Liver (tissue), 9 donors: ENCODE results near the gene DPYSL4. TPM values are rescaled to one million over a fixed set of nuclear protein-coding genes. Genes with fewer than 3 reads are reported as not detected.

Experiments used
- DNase-seq: peaks from one replicate; pipeline ENCODE4 v3.0.0-alpha.2; 2017; ENCODE audit warnings: low spot score
- H3K27ac ChIP-seq, 2 donors: one replicate each; pipeline ENCODE4 v1.7.0; 2013; ENCODE audit warnings: inconsistent platforms in 2 of 2, low read length in 2 of 2, control low read depth in 1 of 2, low read depth in 1 of 2, mild to moderate bottlenecking in 1 of 2
- H3K27me3 ChIP-seq, 4 donors: one replicate each; pipeline versions ENCODE4 v1.6.1 to v1.7.0; 2013; ENCODE audit warnings: low read length in 3 of 4, inconsistent platforms in 1 of 4, mild to moderate bottlenecking in 1 of 4, moderate library complexity in 1 of 4; ENCODE audit not compliant: control insufficient read depth in 4 of 4, insufficient read depth in 4 of 4
- H3K36me3 ChIP-seq, 4 donors: one replicate each; pipeline versions ENCODE4 v1.6.1 to v1.7.0; 2013; ENCODE audit warnings: low read length in 3 of 4, mild to moderate bottlenecking in 3 of 4, low read depth in 1 of 4, moderate library complexity in 1 of 4; ENCODE audit not compliant: control insufficient read depth in 4 of 4, insufficient read depth in 3 of 4
- H3K4me1 ChIP-seq, 4 donors: one replicate each; pipeline versions ENCODE4 v1.6.1 to v1.7.0; 2013; ENCODE audit warnings: low read length in 3 of 4, mild to moderate bottlenecking in 3 of 4, moderate library complexity in 1 of 4; ENCODE audit not compliant: control insufficient read depth in 4 of 4, insufficient read depth in 4 of 4
- H3K4me3 ChIP-seq, 3 donors: one replicate each; pipeline versions ENCODE4 v1.6.1 to v1.7.0; 2013; ENCODE audit warnings: low read length in 3 of 3, control low read depth in 1 of 3, low read depth in 1 of 3, mild to moderate bottlenecking in 1 of 3
- H3K9ac ChIP-seq, 2 donors: one replicate each; pipeline ENCODE4 v1.7.0; 2013; ENCODE audit warnings: low read length in 2 of 2, mild to moderate bottlenecking in 2 of 2, moderate library complexity in 2 of 2, control low read depth in 1 of 2, low read depth in 1 of 2
- H3K9me3 ChIP-seq, 4 donors: one replicate each; pipeline versions ENCODE4 v1.6.1 to v1.7.0; 2013; ENCODE audit warnings: low read length in 3 of 4; ENCODE audit not compliant: control insufficient read depth in 4 of 4
- FOXA2 ChIP-seq: IDR thresholded peaks from 2 replicates; pipeline ENCODE4 v1.6.1; 2016; ENCODE audit warnings: antibody characterized with exemption
- NR2F2 ChIP-seq: IDR thresholded peaks from 2 replicates; pipeline ENCODE4 v1.6.1; 2016; ENCODE audit warnings: antibody characterized with exemption
- SP1 ChIP-seq: IDR thresholded peaks from 2 replicates; pipeline ENCODE4 v1.6.1; 2018; ENCODE audit warnings: antibody characterized with exemption, mild to moderate bottlenecking
- WGBS: extraction: QIAGEN DNeasy Blood & Tissue Kit; methylation state at CpG from one replicate; pipeline ENCODE4 v1.1.7; 2013; 5-methylcytosine and 5-hydroxymethylcytosine counted together
- polyA plus RNA-seq, 2 donors: library from polyadenylated mRNA; stranded (reverse) in 1 of 2; unstranded in 1 of 2; fragments of 200-250 nt in 1 of 2; fragments of >200 nt in 1 of 2; fragmentation: Nextera tagmentation in 1 of 2; extraction: Ambion mirVana in 1 of 2; gene quantifications; one replicate each; pipeline versions ENCODE4 v1.2.1 to v1.2.3, GENCODE V29; 2013 to 2015
- total RNA-seq, 2 donors: library from RNA; depleted of rRNA; stranded (reverse); fragments of >200 nt; gene quantifications; one replicate each; pipeline ENCODE4 v1.2.3, GENCODE V29; 2014
- TF ChIP-seq, protein P1 (sequence below): IDR thresholded peaks from 2 replicates; pipeline ENCODE4 v1.6.1; 2016; ENCODE audit warnings: antibody characterized with exemption
- TF ChIP-seq, protein P2 (sequence below): IDR thresholded peaks from 2 replicates; pipeline ENCODE4 v1.6.1; 2016; ENCODE audit warnings: antibody characterized with exemption
- TF ChIP-seq, protein P3 (sequence below): IDR thresholded peaks from 2 replicates; pipeline ENCODE4 v1.6.1; 2016; ENCODE audit warnings: antibody characterized with exemption, mild to moderate bottlenecking
- donor health status: healthy.
- donor health status: healthy.
- donor health status: healthy.
- donor health status: healthy.
- donor health status: healthy.

DPYSL4 gene
- total and polyA plus RNA-seq, 4 donors = 0.19 to 2.2 (median 0.26) TPM

DNA sequence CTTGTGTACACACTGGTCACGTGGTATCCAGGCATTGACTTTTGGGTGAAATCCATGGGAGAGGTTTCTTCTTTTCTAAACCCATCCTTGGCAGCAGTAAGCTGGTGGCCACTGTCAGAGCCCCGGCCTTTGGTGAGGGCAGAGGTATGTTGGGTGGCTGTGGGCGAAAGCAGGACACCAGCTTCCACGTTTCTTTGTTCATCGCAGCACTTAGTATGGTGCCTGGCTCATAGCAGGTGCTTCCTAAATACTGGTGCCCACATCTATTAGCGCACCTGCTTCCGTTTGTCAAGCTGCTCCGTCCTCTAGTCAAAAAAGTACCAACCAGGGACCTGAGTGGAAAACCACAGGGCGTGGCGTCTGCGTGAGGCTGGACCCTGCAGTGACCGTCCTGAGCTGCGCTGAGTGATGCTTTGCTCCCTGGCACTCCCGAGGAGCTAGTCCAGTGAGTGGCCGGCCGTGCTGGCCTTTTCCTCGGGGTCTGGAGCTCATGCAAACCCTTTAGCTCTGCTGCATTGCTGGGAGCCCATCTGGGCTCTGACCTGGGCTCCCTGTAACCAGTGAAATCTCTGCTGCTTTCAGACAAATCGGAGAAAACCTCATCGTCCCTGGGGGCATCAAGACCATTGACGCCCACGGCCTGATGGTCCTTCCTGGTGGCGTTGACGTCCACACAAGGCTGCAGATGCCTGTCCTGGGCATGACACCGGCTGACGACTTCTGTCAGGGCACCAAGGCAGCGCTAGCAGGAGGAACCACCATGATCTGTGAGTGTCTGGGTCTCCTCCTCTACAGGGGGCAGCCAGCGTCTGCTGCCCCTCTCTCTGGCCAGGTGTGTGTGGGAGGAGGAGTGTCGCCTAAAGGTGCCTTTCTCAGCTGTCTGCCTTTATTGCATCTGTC is 5.6 kb downstream of the DPYSL4 start (continued):
- no peak for TF ChIP-seq SP1

DNA sequence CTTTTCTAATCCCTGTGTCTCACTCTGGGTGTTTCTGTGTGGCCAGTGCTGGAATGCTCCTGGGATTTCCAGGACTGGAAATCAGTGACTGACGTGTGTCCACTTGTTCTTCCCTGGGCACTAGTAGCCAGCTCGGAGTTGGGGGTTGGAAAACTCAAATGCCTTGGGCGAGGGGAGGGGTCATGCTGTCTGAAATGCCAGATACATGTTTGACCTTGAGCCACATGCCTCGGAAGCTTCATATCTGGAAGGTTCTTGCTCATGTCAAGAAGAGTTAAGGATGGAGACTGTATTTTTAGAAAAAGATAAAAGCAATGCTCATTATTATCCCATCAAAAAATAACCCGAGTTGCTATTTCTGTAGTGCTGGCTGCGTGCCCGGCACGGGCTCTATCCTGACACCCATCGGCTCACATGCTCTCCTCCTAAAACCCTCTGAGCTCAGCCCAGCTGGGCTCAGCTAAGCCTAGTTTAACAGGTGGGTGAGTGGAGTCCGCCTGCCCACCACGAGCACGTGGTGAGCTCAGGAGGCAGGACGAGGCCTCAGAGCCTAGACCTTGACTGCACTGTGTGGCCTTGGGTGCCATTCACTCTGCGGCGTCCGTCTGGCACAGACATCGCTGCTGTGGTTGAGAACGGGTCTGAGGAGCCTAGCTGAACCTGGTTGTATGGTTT is 6.4 kb downstream of the DPYSL4 start:
- H3K27ac ChIP-seq = no peak overlapping the region
- no peak overlapping the region for H3K4me3 ChIP-seq
- H3K36me3 ChIP-seq = no peaks in the 10 kb centered on the region
- H3K4me1 ChIP-seq = no peaks in the 10 kb centered on the region
- H3K9me3 ChIP-seq = no peaks in the 10 kb centered on the region
- H3K27me3 ChIP-seq = peaks cover 0 to 5% (median 2%) of the 10 kb centered on the region in 4 donors
- H3K9ac ChIP-seq = no peak overlapping the region
- 76% methylated on average over 18 of the region's 18 CpGs for WGBS
- no peak for DNase-seq
- TF ChIP-seq, protein P1, sequence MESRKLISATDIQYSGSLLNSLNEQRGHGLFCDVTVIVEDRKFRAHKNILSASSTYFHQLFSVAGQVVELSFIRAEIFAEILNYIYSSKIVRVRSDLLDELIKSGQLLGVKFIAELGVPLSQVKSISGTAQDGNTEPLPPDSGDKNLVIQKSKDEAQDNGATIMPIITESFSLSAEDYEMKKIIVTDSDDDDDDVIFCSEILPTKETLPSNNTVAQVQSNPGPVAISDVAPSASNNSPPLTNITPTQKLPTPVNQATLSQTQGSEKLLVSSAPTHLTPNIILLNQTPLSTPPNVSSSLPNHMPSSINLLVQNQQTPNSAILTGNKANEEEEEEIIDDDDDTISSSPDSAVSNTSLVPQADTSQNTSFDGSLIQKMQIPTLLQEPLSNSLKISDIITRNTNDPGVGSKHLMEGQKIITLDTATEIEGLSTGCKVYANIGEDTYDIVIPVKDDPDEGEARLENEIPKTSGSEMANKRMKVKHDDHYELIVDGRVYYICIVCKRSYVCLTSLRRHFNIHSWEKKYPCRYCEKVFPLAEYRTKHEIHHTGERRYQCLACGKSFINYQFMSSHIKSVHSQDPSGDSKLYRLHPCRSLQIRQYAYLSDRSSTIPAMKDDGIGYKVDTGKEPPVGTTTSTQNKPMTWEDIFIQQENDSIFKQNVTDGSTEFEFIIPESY = no peak
- TF ChIP-seq NR2F2 = no peak
- TF ChIP-seq, protein P2, sequence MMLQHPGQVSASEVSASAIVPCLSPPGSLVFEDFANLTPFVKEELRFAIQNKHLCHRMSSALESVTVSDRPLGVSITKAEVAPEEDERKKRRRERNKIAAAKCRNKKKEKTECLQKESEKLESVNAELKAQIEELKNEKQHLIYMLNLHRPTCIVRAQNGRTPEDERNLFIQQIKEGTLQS = no peak
- TF ChIP-seq SP1 = no peak
- TF ChIP-seq, protein P3, sequence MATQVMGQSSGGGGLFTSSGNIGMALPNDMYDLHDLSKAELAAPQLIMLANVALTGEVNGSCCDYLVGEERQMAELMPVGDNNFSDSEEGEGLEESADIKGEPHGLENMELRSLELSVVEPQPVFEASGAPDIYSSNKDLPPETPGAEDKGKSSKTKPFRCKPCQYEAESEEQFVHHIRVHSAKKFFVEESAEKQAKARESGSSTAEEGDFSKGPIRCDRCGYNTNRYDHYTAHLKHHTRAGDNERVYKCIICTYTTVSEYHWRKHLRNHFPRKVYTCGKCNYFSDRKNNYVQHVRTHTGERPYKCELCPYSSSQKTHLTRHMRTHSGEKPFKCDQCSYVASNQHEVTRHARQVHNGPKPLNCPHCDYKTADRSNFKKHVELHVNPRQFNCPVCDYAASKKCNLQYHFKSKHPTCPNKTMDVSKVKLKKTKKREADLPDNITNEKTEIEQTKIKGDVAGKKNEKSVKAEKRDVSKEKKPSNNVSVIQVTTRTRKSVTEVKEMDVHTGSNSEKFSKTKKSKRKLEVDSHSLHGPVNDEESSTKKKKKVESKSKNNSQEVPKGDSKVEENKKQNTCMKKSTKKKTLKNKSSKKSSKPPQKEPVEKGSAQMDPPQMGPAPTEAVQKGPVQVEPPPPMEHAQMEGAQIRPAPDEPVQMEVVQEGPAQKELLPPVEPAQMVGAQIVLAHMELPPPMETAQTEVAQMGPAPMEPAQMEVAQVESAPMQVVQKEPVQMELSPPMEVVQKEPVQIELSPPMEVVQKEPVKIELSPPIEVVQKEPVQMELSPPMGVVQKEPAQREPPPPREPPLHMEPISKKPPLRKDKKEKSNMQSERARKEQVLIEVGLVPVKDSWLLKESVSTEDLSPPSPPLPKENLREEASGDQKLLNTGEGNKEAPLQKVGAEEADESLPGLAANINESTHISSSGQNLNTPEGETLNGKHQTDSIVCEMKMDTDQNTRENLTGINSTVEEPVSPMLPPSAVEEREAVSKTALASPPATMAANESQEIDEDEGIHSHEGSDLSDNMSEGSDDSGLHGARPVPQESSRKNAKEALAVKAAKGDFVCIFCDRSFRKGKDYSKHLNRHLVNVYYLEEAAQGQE = no peak

DNA sequence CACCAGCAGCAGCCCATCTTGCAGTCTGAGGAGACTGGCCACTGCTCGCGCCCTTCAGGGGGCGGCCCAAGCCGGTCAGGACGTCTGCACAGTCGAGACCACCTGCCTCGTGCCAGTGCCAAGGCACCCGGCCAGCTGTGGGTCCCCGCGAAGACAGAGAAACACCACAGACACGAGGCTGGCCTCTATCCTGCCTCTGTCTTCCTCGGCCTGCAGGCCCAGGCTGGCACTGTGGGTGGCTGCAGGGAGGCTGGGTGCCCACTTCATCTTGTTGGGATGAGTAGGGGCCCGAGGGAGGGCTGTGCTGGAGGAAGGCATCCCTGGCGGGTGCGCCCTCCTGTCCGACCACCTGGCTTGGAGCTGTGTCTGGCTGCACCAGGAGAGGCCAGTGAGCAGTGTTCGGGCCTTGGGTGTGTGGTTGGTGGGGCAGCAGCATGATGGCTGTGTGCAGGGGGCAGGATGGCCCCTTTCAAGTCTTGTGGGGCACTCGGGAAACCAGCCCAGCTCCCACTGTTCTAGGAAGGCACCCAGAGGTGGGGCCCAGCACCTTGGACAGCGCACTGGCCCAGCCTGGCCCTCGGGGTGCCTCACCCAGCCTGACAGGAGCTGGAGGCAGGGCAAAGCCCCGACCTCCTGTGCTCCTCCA is 7.3 kb downstream of the DPYSL4 start:
- TF ChIP-seq, protein P3 = peak; percentile 97
- no peak for TF ChIP-seq FOXA2
- Histone ChIP-seq H3K36me3 (no peaks in the 10 kb centered on the region), H3K4me3 (no peak overlapping the region), H3K27ac (no peak overlapping the region), H3K27me3 (peaks cover 0 to 5% (median 0%) of the 10 kb centered on the region in 4 donors), H3K9me3 (no peaks in the 10 kb centered on the region), H3K9ac (no peak overlapping the region), H3K4me1 (no peaks in the 10 kb centered on the region)
- WGBS = 75% methylated on average over 21 of the region's 21 CpGs
- no peak for DNase-seq
